ENCODE results near the gene ZNF783.

DNA sequence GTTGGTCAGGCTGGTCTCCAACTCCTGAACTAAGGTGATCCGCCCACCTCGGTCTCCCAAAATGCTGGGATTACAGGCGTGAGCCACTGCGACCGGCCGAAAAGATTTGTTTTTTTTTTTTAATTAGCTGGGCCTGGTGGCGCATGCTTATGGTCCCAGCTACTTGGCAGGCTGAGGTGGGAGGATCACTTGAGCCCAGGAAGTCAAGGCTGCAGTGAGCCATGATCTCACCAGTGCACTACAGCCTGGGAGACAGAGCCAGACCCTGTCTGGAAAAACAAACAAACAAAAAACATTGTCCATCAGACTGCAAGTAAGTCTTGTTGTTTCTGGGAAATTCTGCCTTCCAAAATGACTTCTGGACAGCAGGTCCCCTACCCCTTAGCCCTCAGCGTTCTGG lies 38.8 kb upstream of the ZNF783 start:
- TF ChIP-seq SUZ12 (IDR thresholded peaks at IDR 0.05; ENCODE audit: extremely low read depth, insufficient read depth, insufficient read length) (no peak), ZNF274 (IDR thresholded peaks at IDR 0.05; ENCODE audit: low read depth, low read length) (no peak), YY1 (IDR thresholded peaks at IDR 0.05; ENCODE audit: insufficient read depth, insufficient read length) (no peak)
